ENCODE results near the gene TTR.

GRCh38 chr18:31634331-31634713 lies 42.6 kb downstream of the TTR start:
- no peak for TF ChIP-seq EZH2 (IDR thresholded peaks at IDR 0.05; ENCODE audit: insufficient read depth, low read length)
- TF ChIP-seq CTCF (IDR thresholded peaks at IDR 0.05; ENCODE audit: insufficient read depth, low read depth, low read length), result no peak

Measured in astrocyte (in vitro differentiated cells and primary cell).